Measurements from ENCODE around the gene WDR91. TPM values are rescaled to one million over a fixed set of nuclear protein-coding genes. Genes with fewer than 3 reads are reported as not detected.

The WDR91 gene
- total RNA-seq, 1 donor from 2014 or later, result 5.5 TPM

DNA sequence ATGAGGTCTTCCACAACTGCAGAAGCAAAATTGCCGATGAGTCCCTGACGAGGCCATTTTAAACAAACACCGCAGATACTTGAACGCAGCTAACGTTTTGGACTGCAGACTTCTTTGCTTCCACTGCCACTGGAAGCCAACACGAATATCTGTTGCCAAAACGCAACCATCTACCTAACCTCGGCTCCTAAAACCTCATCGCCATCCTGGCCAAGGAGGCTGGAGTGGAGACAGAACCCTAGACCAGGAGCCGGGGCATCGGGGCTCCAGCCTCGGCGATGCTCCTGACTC is 493 bp downstream of the WDR91 start:
- Mint-ChIP-seq H3K4me1 (ENCODE audit: low read depth, unreplicated experiment) (peaks cover 7% of the 10 kb centered on the region), H3K27me3 (ENCODE audit: low read depth, unreplicated experiment) (peaks cover 2% of the 10 kb centered on the region), H3K36me3 (ENCODE audit: low read depth, unreplicated experiment) (peaks cover 2% of the 10 kb centered on the region), H3K27ac (ENCODE audit: unreplicated experiment) (no peak overlapping the region), H3K9me3 (ENCODE audit: unreplicated experiment) (no peaks in the 10 kb centered on the region), H3K4me3 (ENCODE audit: unreplicated experiment) (peak overlapping the region; percentile 93)
- peak overlapping the region; percentile 91 for H3K9ac ChIP-seq (ENCODE audit: low read length)
- no peaks in the 10 kb centered on the region for H3K27me3 ChIP-seq (ENCODE audit: insufficient read depth, low read length)
- peak overlapping the region; percentile 84 for H3K4me3 ChIP-seq (ENCODE audit: insufficient read depth, low read depth, low read length)
- peak overlapping the region; percentile 96 for H3K4me2 ChIP-seq (ENCODE audit: low read length)
- TF ChIP-seq, protein P1, sequence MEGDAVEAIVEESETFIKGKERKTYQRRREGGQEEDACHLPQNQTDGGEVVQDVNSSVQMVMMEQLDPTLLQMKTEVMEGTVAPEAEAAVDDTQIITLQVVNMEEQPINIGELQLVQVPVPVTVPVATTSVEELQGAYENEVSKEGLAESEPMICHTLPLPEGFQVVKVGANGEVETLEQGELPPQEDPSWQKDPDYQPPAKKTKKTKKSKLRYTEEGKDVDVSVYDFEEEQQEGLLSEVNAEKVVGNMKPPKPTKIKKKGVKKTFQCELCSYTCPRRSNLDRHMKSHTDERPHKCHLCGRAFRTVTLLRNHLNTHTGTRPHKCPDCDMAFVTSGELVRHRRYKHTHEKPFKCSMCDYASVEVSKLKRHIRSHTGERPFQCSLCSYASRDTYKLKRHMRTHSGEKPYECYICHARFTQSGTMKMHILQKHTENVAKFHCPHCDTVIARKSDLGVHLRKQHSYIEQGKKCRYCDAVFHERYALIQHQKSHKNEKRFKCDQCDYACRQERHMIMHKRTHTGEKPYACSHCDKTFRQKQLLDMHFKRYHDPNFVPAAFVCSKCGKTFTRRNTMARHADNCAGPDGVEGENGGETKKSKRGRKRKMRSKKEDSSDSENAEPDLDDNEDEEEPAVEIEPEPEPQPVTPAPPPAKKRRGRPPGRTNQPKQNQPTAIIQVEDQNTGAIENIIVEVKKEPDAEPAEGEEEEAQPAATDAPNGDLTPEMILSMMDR (IDR thresholded peaks at IDR 0.05; ENCODE audit: insufficient read depth, low read depth, low read length), result no peak
- TF ChIP-seq EZH2 (IDR thresholded peaks at IDR 0.05; ENCODE audit: insufficient read depth, low read length), result no peak
- DNase-seq (ENCODE audit: low read depth) (no peak), FAIRE-seq (no peak)
- peak overlapping the region; percentile 81 for H3K27ac ChIP-seq (ENCODE audit: low read depth, low read length)
- peaks cover 16% of the 10 kb centered on the region for H3K79me2 ChIP-seq (ENCODE audit: insufficient read depth, low read length)
- H3K4me1 ChIP-seq (ENCODE audit: insufficient read depth, low read length), result peaks cover 14% of the 10 kb centered on the region
- H4K20me1 ChIP-seq (ENCODE audit: insufficient read depth, low read length), result peaks cover 15% of the 10 kb centered on the region
- no peaks in the 10 kb centered on the region for H3K9me3 ChIP-seq (ENCODE audit: insufficient read depth, low read depth, low read length)
- no peaks in the 10 kb centered on the region for H3K36me3 ChIP-seq (ENCODE audit: insufficient read depth, low read length)
- peak overlapping the region; percentile 95 for H2AFZ ChIP-seq (ENCODE audit: low read depth, low read length)

DNA sequence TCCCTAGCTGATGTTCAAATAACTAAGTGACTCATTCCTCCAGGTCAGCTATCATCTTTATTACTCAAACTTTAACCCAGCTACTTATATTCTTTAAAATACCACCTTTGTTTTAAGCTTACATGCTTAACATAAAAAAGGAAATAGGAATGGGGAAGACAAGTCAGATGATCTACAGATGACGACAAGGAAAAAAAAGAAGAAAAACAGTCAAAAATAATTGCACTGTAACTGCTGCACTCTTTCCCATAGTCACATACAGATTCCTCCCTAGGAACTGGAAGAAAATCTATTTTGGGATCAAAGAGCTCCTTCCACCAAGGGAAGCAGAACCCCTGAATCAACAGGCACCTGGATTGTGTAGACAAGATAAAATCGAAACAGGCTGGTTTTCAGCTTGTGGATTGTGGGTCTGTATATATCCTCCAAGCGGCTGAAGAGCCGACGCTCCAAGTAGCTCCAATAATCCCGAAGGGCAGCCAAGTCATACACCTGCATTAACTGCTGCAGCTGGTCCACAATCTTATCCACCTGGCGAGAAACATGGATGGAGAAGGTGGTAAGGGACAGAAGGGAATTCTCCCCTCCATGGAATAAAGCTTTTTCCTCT is 2.0 kb downstream of the WDR91 start:
- peaks cover 4% of the 10 kb centered on the region for H3K36me3 Mint-ChIP-seq (ENCODE audit: low read depth, unreplicated experiment)
- Histone ChIP-seq H3K79me2 (ENCODE audit: insufficient read depth, low read length) (peaks cover 16% of the 10 kb centered on the region), H3K9ac (ENCODE audit: low read length) (no peak overlapping the region), H2AFZ (ENCODE audit: low read depth, low read length) (no peak overlapping the region), H3K9me3 (ENCODE audit: insufficient read depth, low read depth, low read length) (no peaks in the 10 kb centered on the region), H3K27me3 (ENCODE audit: insufficient read depth, low read length) (no peaks in the 10 kb centered on the region), H3K36me3 (ENCODE audit: insufficient read depth, low read length) (no peaks in the 10 kb centered on the region), H3K27ac (ENCODE audit: low read depth, low read length) (no peak overlapping the region), H4K20me1 (ENCODE audit: insufficient read depth, low read length) (peaks cover 15% of the 10 kb centered on the region), H3K4me1 (ENCODE audit: insufficient read depth, low read length) (peaks cover 23% of the 10 kb centered on the region), H3K4me3 (ENCODE audit: insufficient read depth, low read depth, low read length) (no peak overlapping the region), H3K4me2 (ENCODE audit: low read length) (no peak overlapping the region)
- H3K9me3 Mint-ChIP-seq (ENCODE audit: unreplicated experiment), result no peaks in the 10 kb centered on the region
- no peak overlapping the region for H3K4me3 Mint-ChIP-seq (ENCODE audit: unreplicated experiment)
- DNase-seq (ENCODE audit: low read depth) (no peak), FAIRE-seq (no peak)
- H3K4me1 Mint-ChIP-seq (ENCODE audit: low read depth, unreplicated experiment), result peaks cover 12% of the 10 kb centered on the region
- TF ChIP-seq, protein P1 (IDR thresholded peaks at IDR 0.05; ENCODE audit: insufficient read depth, low read depth, low read length), result no peak
- no peak for TF ChIP-seq EZH2 (IDR thresholded peaks at IDR 0.05; ENCODE audit: insufficient read depth, low read length)
- H3K27ac Mint-ChIP-seq (ENCODE audit: unreplicated experiment), result no peak overlapping the region
- peaks cover 2% of the 10 kb centered on the region for H3K27me3 Mint-ChIP-seq (ENCODE audit: low read depth, unreplicated experiment)

DNA sequence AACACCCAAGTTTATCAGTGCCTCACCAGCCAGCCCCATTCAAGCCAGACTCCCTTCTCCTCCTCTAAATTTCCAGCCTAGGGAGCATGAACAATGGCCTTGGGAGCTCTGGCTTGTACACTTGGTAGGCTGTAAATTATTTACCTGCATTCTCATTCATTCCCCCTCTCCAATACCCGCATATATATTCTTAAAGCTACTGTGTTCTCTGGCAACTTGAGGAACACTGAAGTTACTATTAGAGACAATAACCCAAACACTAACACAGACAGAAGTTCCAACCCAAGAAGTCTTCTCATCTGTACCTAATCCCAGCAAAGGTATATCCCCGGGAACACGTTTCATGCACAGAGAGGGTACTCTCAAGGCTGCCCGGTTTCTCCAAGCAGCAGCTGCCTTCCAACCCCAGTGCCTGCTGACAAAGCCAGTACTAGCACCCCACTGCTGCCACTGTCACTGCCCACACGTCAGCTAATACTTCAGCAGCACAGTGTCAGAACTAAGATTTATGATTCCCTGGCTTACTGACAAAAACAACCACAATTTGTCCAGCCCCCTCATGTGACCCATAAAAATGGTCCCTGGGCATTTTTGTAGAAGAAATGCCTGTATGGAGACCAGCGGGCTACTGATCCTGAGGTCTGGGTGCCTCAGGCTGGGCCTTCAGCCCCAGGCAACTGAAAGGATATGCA is 3.1 kb downstream of the WDR91 start:
- Mint-ChIP-seq H3K9me3 (ENCODE audit: unreplicated experiment) (no peaks in the 10 kb centered on the region), H3K27ac (ENCODE audit: unreplicated experiment) (no peak overlapping the region), H3K4me1 (ENCODE audit: low read depth, unreplicated experiment) (peaks cover 13% of the 10 kb centered on the region), H3K27me3 (ENCODE audit: low read depth, unreplicated experiment) (no peaks in the 10 kb centered on the region), H3K36me3 (ENCODE audit: low read depth, unreplicated experiment) (peaks cover 10% of the 10 kb centered on the region), H3K4me3 (ENCODE audit: unreplicated experiment) (no peak overlapping the region)
- no peaks in the 10 kb centered on the region for H3K27me3 ChIP-seq (ENCODE audit: insufficient read depth, low read length)
- no peak overlapping the region for H3K4me3 ChIP-seq (ENCODE audit: insufficient read depth, low read depth, low read length)
- DNase-seq (ENCODE audit: low read depth) (no peak), FAIRE-seq (no peak)
- TF ChIP-seq, protein P1 (IDR thresholded peaks at IDR 0.05; ENCODE audit: insufficient read depth, low read depth, low read length), result no peak
- H3K79me2 ChIP-seq (ENCODE audit: insufficient read depth, low read length), result peaks cover 16% of the 10 kb centered on the region
- no peak overlapping the region for H3K27ac ChIP-seq (ENCODE audit: low read depth, low read length)
- no peak overlapping the region for H3K9ac ChIP-seq (ENCODE audit: low read length)
- H3K4me1 ChIP-seq (ENCODE audit: insufficient read depth, low read length), result peaks cover 29% of the 10 kb centered on the region
- H2AFZ ChIP-seq (ENCODE audit: low read depth, low read length), result no peak overlapping the region
- peaks cover 1% of the 10 kb centered on the region for H3K36me3 ChIP-seq (ENCODE audit: insufficient read depth, low read length)
- no peaks in the 10 kb centered on the region for H3K9me3 ChIP-seq (ENCODE audit: insufficient read depth, low read depth, low read length)
- H4K20me1 ChIP-seq (ENCODE audit: insufficient read depth, low read length), result peaks cover 20% of the 10 kb centered on the region
- H3K4me2 ChIP-seq (ENCODE audit: low read length), result no peak overlapping the region

Data from astrocyte (in vitro differentiated cells and primary cell).